Heart left ventricle (tissue), 16 donors: ENCODE data around the gene SNED1. TPM values are rescaled to one million over a fixed set of nuclear protein-coding genes. Genes with fewer than 3 reads are reported as not detected.

ENCODE experiments used
- ATAC-seq, 4 donors: fragments of 200-7000 bp; cut with Tn5 transposase; one replicate each; pipeline ENCODE4 v1.9.1; 2020 to 2022; ENCODE audit warnings: moderate library complexity in 4 of 4, mild to moderate bottlenecking in 3 of 4, moderate number of reproducible peaks in 1 of 4
- DNase-seq, 5 donors: peaks; one replicate each; pipeline ENCODE4 v3.0.0-alpha.2; 2020
- H3K27ac ChIP-seq, 12 donors: fragments of 200-600 bp; sonication (generic) in 4 of 12; one replicate each; pipeline versions ENCODE4 v1.5.0 to v1.8.0; 2016 to 2022; ENCODE audit warnings: mild to moderate bottlenecking in 2 of 12
- H3K27me3 ChIP-seq, 9 donors: fragments of 200-600 bp; sonication (generic) in 2 of 9; one replicate each; pipeline versions ENCODE4 v1.5.1 to v1.8.0; 2016 to 2022; ENCODE audit warnings: mild to moderate bottlenecking in 3 of 9
- H3K36me3 ChIP-seq, 9 donors: fragments of 200-600 bp; sonication (generic) in 2 of 9; one replicate each; pipeline versions ENCODE4 v1.5.0 to v1.8.0; 2018 to 2022; ENCODE audit warnings: mild to moderate bottlenecking in 2 of 9
- H3K4me1 ChIP-seq, 12 donors: fragments of 200-600 bp; sonication (generic) in 4 of 12; one replicate each; pipeline versions ENCODE4 v1.5.0 to v1.8.0; 2016 to 2022; ENCODE audit warnings: mild to moderate bottlenecking in 3 of 12
- H3K4me3 ChIP-seq, 12 donors: fragments of 200-600 bp; sonication (generic) in 4 of 12; one replicate each; pipeline versions ENCODE4 v1.5.0 to v1.8.0; 2017 to 2022; ENCODE audit warnings: mild to moderate bottlenecking in 9 of 12, moderate library complexity in 4 of 12
- H3K9me3 ChIP-seq, 12 donors: fragments of 200-600 bp; sonication (generic) in 4 of 12; one replicate each; pipeline versions ENCODE4 v1.5.0 to v1.8.0; 2016 to 2022; ENCODE audit warnings: mild to moderate bottlenecking in 1 of 12
- POLR2A ChIP-seq, 2 donors: fragments of 450-650 bp; IDR thresholded peaks; one replicate each; pipeline ENCODE4 v1.6.1; 2017; ENCODE audit warnings: antibody characterized with exemption in 2 of 2, mild to moderate bottlenecking in 2 of 2, moderate library complexity in 2 of 2
- WGBS, 4 donors: extraction: QIAGEN DNeasy Blood & Tissue Kit in 2 of 4; methylation state at CpG; one replicate each; pipeline versions ENCODE4 v1.1.5 to v1.1.7; 2013 to 2018; 5-methylcytosine and 5-hydroxymethylcytosine counted together
- intact Hi-C, 10 donors: fragments of 100-400 bp; cut with DNase I; formaldehyde crosslinking; loops; one replicate each; pipeline versions ENCODE4 v1.11.1 to v1.14.2; 2022
- polyA plus RNA-seq, 2 donors: library from polyadenylated mRNA; stranded (reverse); fragments of 200-250 nt; gene quantifications; one replicate each; pipeline ENCODE4 v1.2.3, GENCODE V29; 2013
- total RNA-seq, 9 donors: library from RNA; depleted of rRNA in 2 of 9; stranded (reverse); fragments of >200 nt in 2 of 9; fragmentation: NEBNext Ultra II Directional in 3 of 9; extraction: Animal tissue kit (Norgen Biotek cat#: 25700) in 3 of 9; gene quantifications; one replicate each; pipeline versions ENCODE4 v1.1.0 to v1.2.4, GENCODE V29; 2016 to 2023
- TF ChIP-seq, protein P1 (sequence below), 12 donors: fragments of 200-600 bp; sonication (generic) in 4 of 12; IDR thresholded peaks; one replicate each; pipeline versions ENCODE4 v1.5.0 to v1.8.0; 2018 to 2022; ENCODE audit warnings: antibody characterized with exemption in 12 of 12, mild to moderate bottlenecking in 5 of 12
- donor health status: ischemic (EF 13 %, LVEDD 7.1; RV severe dilation, severe dysfunction).
- donor health status: healthy with polysubstance abuse.
- donor health status: DM: no; HTN: yes; CAD: no.
- donor health status: DM: no; HTN: no; CAD: no.
- donor health status: ischemic (EF 25% LVEDD 6.9; RV normal size, moderate dysfunction).
- donor health status: ischemic (EF 25% LVEDD 5.7; RV mildly dilated, moderate dysfunction).
- donor health status: healthy.
- donor health status: DM: yes; HTN: yes; CAD: no.
- donor health status: ischemic (EF 35%, LVEDD 5.7; RV mildly dilated, moderate dysfunction).
- donor health status: nonischemic (EF 11% LVEDD 7.7; RV severe dilation, severe dysfunction).
- donor health status: DM: yes; HTN: yes; CAD: no.
- donor health status: PGD.
- donor health status: ischemic (EF 29% LVEDD 5.4; RV normal size, mild dysfunction).
- donor health status: nonischemic (EF 23%, LVEDD 6.1; RV moderate dilation, normal function).

Gene SNED1
- total and polyA plus RNA-seq, 11 donors = 3.1 to 14.7 (median 4.9) TPM

GRCh38 chr2:240986787-240987411, 11.5 kb upstream of the SNED1 start:
- 35 to 57% (median 53%) methylated on average over 9 to 11 of the region's 11 CpGs for WGBS, 4 donors
- no peak overlapping the region for H3K4me3 ChIP-seq
- DNase-seq (peak in 3 of 5 donors; percentile 49 to 73 (median 59)), ATAC-seq (peak in 2 of 4 donors; percentile 8 to 47)
- TF ChIP-seq, protein P1, sequence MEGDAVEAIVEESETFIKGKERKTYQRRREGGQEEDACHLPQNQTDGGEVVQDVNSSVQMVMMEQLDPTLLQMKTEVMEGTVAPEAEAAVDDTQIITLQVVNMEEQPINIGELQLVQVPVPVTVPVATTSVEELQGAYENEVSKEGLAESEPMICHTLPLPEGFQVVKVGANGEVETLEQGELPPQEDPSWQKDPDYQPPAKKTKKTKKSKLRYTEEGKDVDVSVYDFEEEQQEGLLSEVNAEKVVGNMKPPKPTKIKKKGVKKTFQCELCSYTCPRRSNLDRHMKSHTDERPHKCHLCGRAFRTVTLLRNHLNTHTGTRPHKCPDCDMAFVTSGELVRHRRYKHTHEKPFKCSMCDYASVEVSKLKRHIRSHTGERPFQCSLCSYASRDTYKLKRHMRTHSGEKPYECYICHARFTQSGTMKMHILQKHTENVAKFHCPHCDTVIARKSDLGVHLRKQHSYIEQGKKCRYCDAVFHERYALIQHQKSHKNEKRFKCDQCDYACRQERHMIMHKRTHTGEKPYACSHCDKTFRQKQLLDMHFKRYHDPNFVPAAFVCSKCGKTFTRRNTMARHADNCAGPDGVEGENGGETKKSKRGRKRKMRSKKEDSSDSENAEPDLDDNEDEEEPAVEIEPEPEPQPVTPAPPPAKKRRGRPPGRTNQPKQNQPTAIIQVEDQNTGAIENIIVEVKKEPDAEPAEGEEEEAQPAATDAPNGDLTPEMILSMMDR (IDR thresholded peaks at IDR 0.05) = no peak
- no peak for TF ChIP-seq POLR2A (IDR thresholded peaks at IDR 0.05)
- H3K4me1 ChIP-seq = peaks cover 0 to 33% (median 20%) of the 10 kb centered on the region in 12 donors
- intact Hi-C loops = loop anchor here in 6 of 10 donors (5.0 to 10.0 kb wide), 4 partner anchors 70 to 135 kb away; no protein-coding TSS in a partner anchor
- peaks cover 0 to 14% (median 0%) of the 10 kb centered on the region in 9 donors for H3K27me3 ChIP-seq
- peaks cover 0 to 12% (median 0%) of the 10 kb centered on the region in 12 donors for H3K9me3 ChIP-seq
- H3K36me3 ChIP-seq = no peaks in the 10 kb centered on the region
- H3K27ac ChIP-seq = no peak overlapping the region

GRCh38 chr2:240987588-240987987, 10.8 kb upstream of the SNED1 start:
- Histone ChIP-seq H3K9me3 (peaks cover 0 to 12% (median 0%) of the 10 kb centered on the region in 12 donors), H3K36me3 (no peaks in the 10 kb centered on the region), H3K4me1 (peaks cover 0 to 40% (median 26%) of the 10 kb centered on the region in 12 donors), H3K4me3 (no peak overlapping the region), H3K27me3 (peaks cover 0 to 10% (median 0%) of the 10 kb centered on the region in 9 donors), H3K27ac (peak overlapping the region in 2 of 12 donors; percentile 31 to 34)
- intact Hi-C loops = loop anchor here in 6 of 10 donors (5.0 to 10.0 kb wide), 4 partner anchors 70 to 135 kb away; no protein-coding TSS in a partner anchor
- DNase-seq (peak in 3 of 5 donors; percentile 18 to 47 (median 25)), ATAC-seq (no peak)
- 63 to 90% (median 88%) methylated on average over 2 to 6 of the region's 6 CpGs for WGBS, 4 donors
- TF ChIP-seq, protein P1 (IDR thresholded peaks at IDR 0.05) = no peak
- no peak for TF ChIP-seq POLR2A (IDR thresholded peaks at IDR 0.05)

- intact Hi-C loops = loop anchor here in 7 of 10 donors (2.0 to 10.0 kb wide), 5 partner anchors 71 to 137 kb away; no protein-coding TSS in a partner anchor
Observed at GRCh38 chr2:240988146-240988545, 10.3 kb upstream of the SNED1 start.

More at GRCh38 chr2:240988146-240988545, 10.3 kb upstream of the SNED1 start:
- no peak for TF ChIP-seq POLR2A (IDR thresholded peaks at IDR 0.05)
- TF ChIP-seq, protein P1 (IDR thresholded peaks at IDR 0.05) = no peak
- Histone ChIP-seq H3K4me1 (peaks cover 0 to 44% (median 26%) of the 10 kb centered on the region in 12 donors), H3K27me3 (peaks cover 0 to 6% (median 0%) of the 10 kb centered on the region in 9 donors), H3K4me3 (no peak overlapping the region), H3K9me3 (peaks cover 0 to 12% (median 0%) of the 10 kb centered on the region in 12 donors), H3K36me3 (no peaks in the 10 kb centered on the region), H3K27ac (peak overlapping the region in 1 of 12 donors; percentile 31)
- DNase-seq = peak in 1 of 5 donors; percentile 24
- no peak for ATAC-seq
- WGBS, 4 donors = 78 to 100% (median 92%) methylated on average over 3 of the region's 3 CpGs
